T-helper 1 cell treated with Interleukin-12 subunit alpha and Interleukin-12 subunit beta and Interleukin-4 antibody, amounts not matched to agents 30 ng/mL and 1 ng/mL, for 36 hours (primary cell): Measurements from ENCODE around the gene OTUD4. TPM values are rescaled to one million over a fixed set of nuclear protein-coding genes. Genes with fewer than 3 reads are reported as not detected.

Source experiments
- intact Hi-C: fragments of 100-400 bp; cut with micrococcal nuclease; formaldehyde crosslinking; loops from one replicate; pipeline ENCODE4 v1.15.1; 2024
- total RNA-seq: library from RNA; stranded (reverse); gene quantifications from 2 replicates; pipeline ENCODE4 v1.2.3, GENCODE V29; 2022

The OTUD4 gene
- total RNA-seq, 1 donor from 2014 or later: 65.9 TPM

GRCh38 chr4:145181091-145181501 is 707 bp upstream of the OTUD4 start:
- intact Hi-C loops: loop anchor here (2.0 kb wide), 4 partner anchors 302 to 1340 kb away; partner anchors contain the start of gene SLC10A7

GRCh38 chr4:145179861-145180297 is 510 bp downstream of the OTUD4 start:
- intact Hi-C loops: loop anchor here (1.0 to 5.0 kb wide), 19 partner anchors 15 to 1995 kb away; partner anchors contain the start of genes ABCE1, ANAPC10, HHIP and LSM6

GRCh38 chr4:145179281-145179860 is 1.0 kb downstream of the OTUD4 start:
- intact Hi-C loops: loop anchor here (2.0 to 5.0 kb wide), 7 partner anchors 15 to 1995 kb away; partner anchors contain the start of genes HHIP, LSM6, USP38 and ZNF827

GRCh38 chr4:145178740-145179280 is 1.6 kb downstream of the OTUD4 start:
- intact Hi-C loops: loop anchor here (2.0 to 5.0 kb wide), 7 partner anchors 14 to 1994 kb away; partner anchors contain the start of genes HHIP, LSM6, USP38 and ZNF827

GRCh38 chr4:145177906-145178538 is 2.4 kb downstream of the OTUD4 start:
- intact Hi-C loops: loop anchor here (1.0 to 5.0 kb wide), 8 partner anchors 9 to 1993 kb away; partner anchors contain the start of genes HHIP, LSM6, USP38 and ZNF827

GRCh38 chr4:145177511-145177905 is 2.9 kb downstream of the OTUD4 start:
- intact Hi-C loops: loop anchor here (1.0 to 5.0 kb wide), 2 partner anchors 8 to 650 kb away; no protein-coding TSS in a partner anchor

GRCh38 chr4:145176641-145177432 is 3.6 kb downstream of the OTUD4 start:
- intact Hi-C loops: loop anchor here (1.0 to 5.0 kb wide), 2 partner anchors 8 to 650 kb away; no protein-coding TSS in a partner anchor

- intact Hi-C loops: no loop called here
Observed at GRCh38 chr4:145171911-145172310, 8.5 kb downstream of the OTUD4 start.

- intact Hi-C loops: no loop called here
Observed at GRCh38 chr4:145170223-145170622, 10.2 kb downstream of the OTUD4 start.

GRCh38 chr4:145168581-145169187 is 11.7 kb downstream of the OTUD4 start:
- intact Hi-C loops: loop anchor here (1.0 kb wide), 1 partner anchor 9 kb away; no protein-coding TSS in a partner anchor

GRCh38 chr4:145167887-145168286 is 12.5 kb downstream of the OTUD4 start:
- intact Hi-C loops: no loop called here

GRCh38 chr4:145161549-145161948 is 18.8 kb downstream of the OTUD4 start:
- intact Hi-C loops: no loop called here

- intact Hi-C loops: no loop called here
Observed at GRCh38 chr4:145156986-145157385, 23.4 kb downstream of the OTUD4 start.

- intact Hi-C loops: no loop called here
Observed at GRCh38 chr4:145155268-145155870, 25.0 kb downstream of the OTUD4 start.

GRCh38 chr4:145154573-145154972 is 25.8 kb downstream of the OTUD4 start:
- intact Hi-C loops: loop anchor here (1.0 kb wide), 2 partner anchors 28 to 403 kb away; no protein-coding TSS in a partner anchor

- intact Hi-C loops: loop anchor here (1.0 kb wide), 2 partner anchors 28 to 403 kb away; no protein-coding TSS in a partner anchor
Observed at GRCh38 chr4:145153904-145154298, 26.5 kb downstream of the OTUD4 start.

- intact Hi-C loops: no loop called here
Observed at GRCh38 chr4:145153181-145153903, 27.0 kb downstream of the OTUD4 start.

GRCh38 chr4:145148980-145149379 is 31.4 kb downstream of the OTUD4 start:
- intact Hi-C loops: no loop called here

GRCh38 chr4:145136219-145136618 is 44.2 kb downstream of the OTUD4 start:
- intact Hi-C loops: loop anchor here (1.0 to 10.0 kb wide), 2 partner anchors 10 to 799 kb away; partner anchors contain the start of gene ZNF827
